ENCODE results near the gene FOXO4.

The FOXO4 gene

GRCh38 chrX:71100581-71101505, 5.2 kb downstream of the FOXO4 start:
- Histone ChIP-seq H3K27me3 (replicated peaks) (no peaks in the 10 kb centered on the region), H3K36me3 (replicated peaks) (no peaks in the 10 kb centered on the region), H3K27ac (no peak overlapping the region), H3K4me3 (ENCODE audit: low read depth, low read length) (no peak overlapping the region)
- in situ Hi-C loops (cut with HindIII; ENCODE audit: low pct_ligation_motif_present, low sequenced_read_pairs): no loop called here
- DNase-seq: no peak
- TF ChIP-seq, protein P1, sequence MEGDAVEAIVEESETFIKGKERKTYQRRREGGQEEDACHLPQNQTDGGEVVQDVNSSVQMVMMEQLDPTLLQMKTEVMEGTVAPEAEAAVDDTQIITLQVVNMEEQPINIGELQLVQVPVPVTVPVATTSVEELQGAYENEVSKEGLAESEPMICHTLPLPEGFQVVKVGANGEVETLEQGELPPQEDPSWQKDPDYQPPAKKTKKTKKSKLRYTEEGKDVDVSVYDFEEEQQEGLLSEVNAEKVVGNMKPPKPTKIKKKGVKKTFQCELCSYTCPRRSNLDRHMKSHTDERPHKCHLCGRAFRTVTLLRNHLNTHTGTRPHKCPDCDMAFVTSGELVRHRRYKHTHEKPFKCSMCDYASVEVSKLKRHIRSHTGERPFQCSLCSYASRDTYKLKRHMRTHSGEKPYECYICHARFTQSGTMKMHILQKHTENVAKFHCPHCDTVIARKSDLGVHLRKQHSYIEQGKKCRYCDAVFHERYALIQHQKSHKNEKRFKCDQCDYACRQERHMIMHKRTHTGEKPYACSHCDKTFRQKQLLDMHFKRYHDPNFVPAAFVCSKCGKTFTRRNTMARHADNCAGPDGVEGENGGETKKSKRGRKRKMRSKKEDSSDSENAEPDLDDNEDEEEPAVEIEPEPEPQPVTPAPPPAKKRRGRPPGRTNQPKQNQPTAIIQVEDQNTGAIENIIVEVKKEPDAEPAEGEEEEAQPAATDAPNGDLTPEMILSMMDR (IDR thresholded peaks at IDR 0.05; ENCODE audit: low read depth, low read length, missing control alignments): no peak

- Histone ChIP-seq H3K27ac (no peak overlapping the region), H3K36me3 (replicated peaks) (no peaks in the 10 kb centered on the region), H3K27me3 (replicated peaks) (no peaks in the 10 kb centered on the region), H3K4me3 (ENCODE audit: low read depth, low read length) (no peak overlapping the region)
- TF ChIP-seq, protein P1 (IDR thresholded peaks at IDR 0.05; ENCODE audit: low read depth, low read length, missing control alignments): no peak
- no peak for DNase-seq
- in situ Hi-C loops (cut with HindIII; ENCODE audit: low pct_ligation_motif_present, low sequenced_read_pairs): no loop called here
These were observed 6.6 kb downstream of the FOXO4 start for GRCh38 chrX:71102292-71102691.

DNA sequence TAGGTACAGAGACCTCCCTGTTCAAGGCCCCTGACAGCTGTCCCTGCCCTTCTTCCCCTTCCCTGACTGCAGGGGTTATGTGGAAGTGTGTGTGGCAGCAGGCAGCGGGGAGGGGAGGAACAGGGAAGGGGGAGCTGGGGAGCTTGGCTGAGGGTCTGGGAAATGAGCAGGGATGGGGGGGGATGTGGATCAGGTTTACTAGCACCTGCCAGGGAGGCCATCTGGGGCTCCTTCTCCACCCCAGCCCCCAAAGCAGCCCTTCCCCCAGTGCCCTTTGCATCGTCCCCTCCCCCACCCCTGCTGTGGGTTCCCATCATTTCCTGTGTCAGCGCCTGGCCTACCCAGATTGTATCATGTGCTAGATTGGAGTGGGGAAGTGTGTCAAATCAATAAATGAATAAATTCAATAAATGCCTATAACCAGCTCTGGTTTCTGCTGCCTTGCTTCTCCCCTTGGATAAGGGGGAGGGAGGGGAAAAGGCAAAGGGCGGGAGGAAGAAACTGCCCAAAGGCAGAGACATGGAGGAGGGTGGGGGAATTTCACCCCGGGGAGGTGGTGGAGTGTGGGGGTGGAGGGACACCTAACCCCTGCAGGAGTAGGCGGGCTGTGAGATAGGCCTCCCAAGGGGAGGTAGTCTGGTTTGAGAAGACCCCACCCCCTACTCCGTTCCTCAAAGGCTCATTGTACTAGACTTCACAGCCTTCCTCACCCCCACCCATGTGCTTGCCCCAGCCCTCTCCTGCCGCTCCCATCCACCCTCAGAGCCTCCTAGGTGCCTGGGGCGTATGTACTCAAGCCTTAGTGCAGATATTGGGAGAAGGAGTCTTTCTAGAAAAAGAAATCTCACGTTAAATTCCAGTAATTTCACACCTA, 7.7 kb downstream of the FOXO4 start:
- Histone ChIP-seq H3K27ac (no peak overlapping the region), H3K4me3 (ENCODE audit: low read depth, low read length) (no peak overlapping the region), H3K27me3 (replicated peaks) (no peaks in the 10 kb centered on the region), H3K36me3 (replicated peaks) (no peaks in the 10 kb centered on the region)
- in situ Hi-C loops (cut with HindIII; ENCODE audit: low pct_ligation_motif_present, low sequenced_read_pairs): no loop called here
- DNase-seq: no peak
- TF ChIP-seq, protein P1 (IDR thresholded peaks at IDR 0.05; ENCODE audit: low read depth, low read length, missing control alignments): no peak

DNA sequence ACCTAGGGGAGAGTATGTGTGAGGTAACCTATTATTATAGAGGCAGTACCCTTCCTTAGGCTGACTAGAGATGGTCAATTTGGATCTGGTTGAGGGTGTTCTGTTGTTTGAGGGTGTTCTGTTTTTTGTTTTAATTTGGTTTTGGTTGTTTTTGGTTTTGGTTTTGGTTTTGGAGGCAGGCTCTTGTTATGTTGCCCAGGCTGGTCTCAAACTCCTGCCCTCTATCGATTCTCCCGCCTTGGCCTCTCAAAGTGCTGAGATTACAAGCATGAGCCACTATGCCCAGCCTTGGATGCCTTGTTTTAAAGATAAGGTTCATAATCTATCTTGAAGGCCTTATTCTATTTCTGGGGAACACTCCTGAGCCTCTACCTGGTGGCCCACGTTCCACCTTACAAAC, 10.0 kb downstream of the FOXO4 start:
- H3K36me3 ChIP-seq (replicated peaks): no peaks in the 10 kb centered on the region
- no peak overlapping the region for H3K27ac ChIP-seq
- in situ Hi-C loops (cut with HindIII; ENCODE audit: low pct_ligation_motif_present, low sequenced_read_pairs): no loop called here
- H3K27me3 ChIP-seq (replicated peaks): no peaks in the 10 kb centered on the region
- TF ChIP-seq, protein P1 (IDR thresholded peaks at IDR 0.05; ENCODE audit: low read depth, low read length, missing control alignments): no peak
- DNase-seq: no peak
- H3K4me3 ChIP-seq (ENCODE audit: low read depth, low read length): no peak overlapping the region

- TF ChIP-seq, protein P1 (IDR thresholded peaks at IDR 0.05; ENCODE audit: low read depth, low read length, missing control alignments): no peak
- in situ Hi-C loops (cut with HindIII; ENCODE audit: low pct_ligation_motif_present, low sequenced_read_pairs): no loop called here
- Histone ChIP-seq H3K27ac (no peak within 1 kb of the TSS), H3K4me3 (ENCODE audit: low read depth, low read length) (no peak within 1 kb of the TSS), H3K36me3 (replicated peaks) (no peaks in the 10 kb centered on the region), H3K27me3 (replicated peaks) (no peaks in the 10 kb centered on the region)
- DNase-seq: no peak
These were observed 10.8 kb downstream of the FOXO4 start, which contains the start of gene CXorf65 for GRCh38 chrX:71106427-71106826. Gene CXorf65 (minus strand): TSS chrX:71106740. CDS start chrX:71106556, 184 bp downstream.
